ENCODE data around the gene SORT1. TPM values are rescaled to one million over a fixed set of nuclear protein-coding genes. Genes with fewer than 3 reads are reported as not detected.
A peak's percentile ranks its signal among the peaks of the same experiment; 100 is the strongest.

SORT1 gene
- total RNA-seq, 1 donor: 38.4 TPM

GRCh38 chr1:109301874-109302273 lies 95.8 kb downstream of the SORT1 start:
- DNase-seq (ENCODE audit: low read depth): no peak
- H3K4me3 ChIP-seq (ENCODE audit: low read depth, low read length): no peak overlapping the region
- no peak for TF ChIP-seq CTCF (IDR thresholded peaks at IDR 0.05; ENCODE audit: insufficient read depth, low read depth, low read length)

- H3K4me3 ChIP-seq (ENCODE audit: low read depth, low read length): no peak overlapping the region
- no peak for TF ChIP-seq CTCF (IDR thresholded peaks at IDR 0.05; ENCODE audit: insufficient read depth, low read depth, low read length)
- no peak for DNase-seq (ENCODE audit: low read depth)
These were observed 97.0 kb downstream of the SORT1 start for GRCh38 chr1:109300650-109301151.

- DNase-seq (ENCODE audit: low read depth): peak; percentile 52
- TF ChIP-seq CTCF (IDR thresholded peaks at IDR 0.05; ENCODE audit: insufficient read depth, low read depth, low read length): no peak
- no peak overlapping the region for H3K4me3 ChIP-seq (ENCODE audit: low read depth, low read length)
These were observed 98.0 kb downstream of the SORT1 start for GRCh38 chr1:109299558-109300343.

- TF ChIP-seq CTCF (IDR thresholded peaks at IDR 0.05; ENCODE audit: insufficient read depth, low read depth, low read length): no peak
- peak; percentile 94 for DNase-seq (ENCODE audit: low read depth)
- no peak overlapping the region for H3K4me3 ChIP-seq (ENCODE audit: low read depth, low read length)
These were observed 98.8 kb downstream of the SORT1 start for GRCh38 chr1:109298666-109299557.

GRCh38 chr1:109296782-109297181 lies 100.9 kb downstream of the SORT1 start:
- DNase-seq (ENCODE audit: low read depth): no peak

More at GRCh38 chr1:109296782-109297181, 100.9 kb downstream of the SORT1 start:
- no peak for TF ChIP-seq CTCF (IDR thresholded peaks at IDR 0.05; ENCODE audit: insufficient read depth, low read depth, low read length)
- no peak overlapping the region for H3K4me3 ChIP-seq (ENCODE audit: low read depth, low read length)
